Heart right ventricle (tissue), 16 donors: ENCODE results near the gene ADCYAP1R1. TPM values are rescaled to one million over a fixed set of nuclear protein-coding genes. Genes with fewer than 3 reads are reported as not detected.

Experiments used
- ATAC-seq, 8 donors: fragments of 200-7000 bp; cut with Tn5 transposase; one replicate each; pipeline ENCODE4 v1.9.1; 2020; ENCODE audit warnings: mild to moderate bottlenecking in 8 of 8, moderate library complexity in 8 of 8, moderate number of reproducible peaks in 1 of 8
- DNase-seq, 2 donors: peaks; one replicate each; pipeline ENCODE4 v3.0.0-alpha.2; 2020
- H3K27ac ChIP-seq, 10 donors: fragments of 200-600 bp; sonication (generic) in 2 of 10; one replicate each; pipeline versions ENCODE4 v1.5.0 to v1.8.0; 2020 to 2022; ENCODE audit warnings: mild to moderate bottlenecking in 3 of 10
- H3K27me3 ChIP-seq, 7 donors: fragments of 200-600 bp; one replicate each; pipeline ENCODE4 v1.8.0; 2021 to 2022; ENCODE audit warnings: mild to moderate bottlenecking in 2 of 7
- H3K36me3 ChIP-seq, 9 donors: fragments of 200-600 bp; sonication (generic) in 1 of 9; one replicate each; pipeline versions ENCODE4 v1.5.0 to v1.8.0; 2020 to 2022; ENCODE audit warnings: mild to moderate bottlenecking in 2 of 9
- H3K4me1 ChIP-seq, 9 donors: fragments of 200-600 bp; sonication (generic) in 1 of 9; one replicate each; pipeline versions ENCODE4 v1.5.0 to v1.8.0; 2020 to 2022; ENCODE audit warnings: mild to moderate bottlenecking in 4 of 9
- H3K4me3 ChIP-seq, 10 donors: fragments of 200-600 bp; sonication (generic) in 2 of 10; one replicate each; pipeline versions ENCODE4 v1.5.0 to v1.8.0; 2020 to 2022; ENCODE audit warnings: mild to moderate bottlenecking in 7 of 10, moderate library complexity in 2 of 10
- H3K9me3 ChIP-seq, 11 donors: fragments of 200-600 bp in 10 of 11; sonication (generic) in 2 of 11; one replicate each; pipeline versions ENCODE4 v1.5.0 to v1.8.0; 2013 to 2022; ENCODE audit warnings: mild to moderate bottlenecking in 2 of 11, control low read depth in 1 of 11, moderate library complexity in 1 of 11
- CTCF ChIP-seq, 9 donors: fragments of 200-600 bp; sonication (generic) in 2 of 9; IDR thresholded peaks; one replicate each; pipeline versions ENCODE4 v1.5.0 to v1.8.0; 2021 to 2022; ENCODE audit warnings: antibody characterized with exemption in 9 of 9, mild to moderate bottlenecking in 5 of 9, moderate library complexity in 1 of 9
- WGBS, 2 donors: extraction: QIAGEN DNeasy Blood & Tissue Kit; methylation state at CpG; one replicate each; pipeline ENCODE4 v1.1.7; 2013; ENCODE audit warnings: inconsistent platforms in 1 of 2; 5-methylcytosine and 5-hydroxymethylcytosine counted together
- intact Hi-C, 10 donors: fragments of 100-400 bp; cut with DNase I; formaldehyde crosslinking; loops; one replicate each; pipeline versions ENCODE4 v1.11.1 to v1.14.2; 2022
- polyA plus RNA-seq, 2 donors: library from polyadenylated mRNA; stranded (reverse); fragments of 200-250 nt; gene quantifications; one replicate each; pipeline ENCODE4 v1.2.3, GENCODE V29; 2013
- total RNA-seq, 10 donors: library from RNA; stranded (reverse); fragmentation: NEBNext Ultra II Directional in 3 of 10; extraction: Animal tissue kit (Norgen Biotek cat#: 25700) in 3 of 10; gene quantifications; one replicate each; pipeline versions ENCODE4 v1.2.1 to v1.2.4, GENCODE V29; 2021 to 2023
- donor health status: Arrhythmogenic right ventricular cardiomyopathy.
- donor health status: ischemic (EF 13 %, LVEDD 7.1; RV severe dilation, severe dysfunction).
- donor health status: healthy with polysubstance abuse.
- donor health status: DM: no; HTN: yes; CAD: no.
- donor health status: DM: no; HTN: no; CAD: no.
- donor health status: ischemic (EF 25% LVEDD 6.9; RV normal size, moderate dysfunction).
- donor health status: ischemic (EF 25% LVEDD 5.7; RV mildly dilated, moderate dysfunction).
- donor health status: healthy.
- donor health status: DM: yes; HTN: yes; CAD: no.
- donor health status: Ischemic cardiomyopathy.
- donor health status: ischemic (EF 35%, LVEDD 5.7; RV mildly dilated, moderate dysfunction).
- donor health status: nonischemic (EF 11% LVEDD 7.7; RV severe dilation, severe dysfunction).
- donor health status: DM: yes; HTN: yes; CAD: no.
- donor health status: PGD.
- donor health status: ischemic (EF 29% LVEDD 5.4; RV normal size, mild dysfunction).
- donor health status: nonischemic (EF 23%, LVEDD 6.1; RV moderate dilation, normal function).

ADCYAP1R1 gene
- total and polyA plus RNA-seq, 12 donors, result 0.59 to 5.8 (median 1.6) TPM

GRCh38 chr7:31078363-31078990, 26.4 kb downstream of the ADCYAP1R1 start:
- peaks cover 0 to 23% (median 7%) of the 10 kb centered on the region in 7 donors for H3K27me3 ChIP-seq
- no peak for TF ChIP-seq CTCF (IDR thresholded peaks at IDR 0.05)
- intact Hi-C loops, result no loop called here
- H3K4me1 ChIP-seq, result peaks cover 0 to 36% (median 14%) of the 10 kb centered on the region in 9 donors
- no peaks in the 10 kb centered on the region for H3K36me3 ChIP-seq
- WGBS, 2 donors, result 89 to 93% methylated on average over 24 of the region's 24 CpGs
- no peak overlapping the region for H3K27ac ChIP-seq
- ATAC-seq (no peak), DNase-seq (no peak)
- H3K4me3 ChIP-seq, result no peak overlapping the region
- H3K9me3 ChIP-seq, result no peaks in the 10 kb centered on the region

- ATAC-seq, result no peak
- TF ChIP-seq CTCF (IDR thresholded peaks at IDR 0.05), result no peak
- Histone ChIP-seq H3K27me3 (peaks cover 0 to 23% (median 7%) of the 10 kb centered on the region in 7 donors), H3K4me3 (no peak overlapping the region), H3K27ac (no peak overlapping the region), H3K4me1 (peaks cover 0 to 30% (median 14%) of the 10 kb centered on the region in 9 donors), H3K36me3 (no peaks in the 10 kb centered on the region), H3K9me3 (no peaks in the 10 kb centered on the region)
- 69 to 71% methylated on average over 11 of the region's 11 CpGs for WGBS, 2 donors
- DNase-seq, result no peak
- intact Hi-C loops, result no loop called here
Measured at GRCh38 chr7:31079126-31079823, 27.2 kb downstream of the ADCYAP1R1 start.

- no peak overlapping the region for H3K4me3 ChIP-seq
- WGBS, 2 donors, result 77 to 80% methylated on average over 6 of the region's 6 CpGs
- no peak overlapping the region for H3K27ac ChIP-seq
- no peaks in the 10 kb centered on the region for H3K36me3 ChIP-seq
- ATAC-seq (no peak), DNase-seq (no peak)
- no peak for TF ChIP-seq CTCF (IDR thresholded peaks at IDR 0.05)
- H3K9me3 ChIP-seq, result no peaks in the 10 kb centered on the region
- H3K4me1 ChIP-seq, result peaks cover 0 to 26% (median 14%) of the 10 kb centered on the region in 9 donors
- intact Hi-C loops, result no loop called here
- H3K27me3 ChIP-seq, result peaks cover 0 to 23% (median 7%) of the 10 kb centered on the region in 7 donors
Measured at GRCh38 chr7:31079824-31080511, 27.9 kb downstream of the ADCYAP1R1 start.

- intact Hi-C loops, result no loop called here
- Histone ChIP-seq H3K4me1 (peaks cover 0 to 22% (median 14%) of the 10 kb centered on the region in 9 donors), H3K27me3 (peaks cover 0 to 24% (median 7%) of the 10 kb centered on the region in 7 donors), H3K4me3 (no peak overlapping the region), H3K27ac (no peak overlapping the region), H3K9me3 (no peaks in the 10 kb centered on the region), H3K36me3 (no peaks in the 10 kb centered on the region)
- ATAC-seq (no peak), DNase-seq (no peak)
- TF ChIP-seq CTCF (IDR thresholded peaks at IDR 0.05), result no peak
- WGBS, 2 donors, result 62 to 67% methylated on average over 6 of the region's 6 CpGs
Measured at GRCh38 chr7:31080763-31081162, 28.7 kb downstream of the ADCYAP1R1 start.
